Measurements from ENCODE around the gene GPC6.

GPC6 gene

GRCh38 chr13:93230261-93230855 lies 3.8 kb downstream of the GPC6 start:
- in situ Hi-C loops (cut with HindIII; ENCODE audit: low sequenced_read_pairs) = no loop called here

DNA sequence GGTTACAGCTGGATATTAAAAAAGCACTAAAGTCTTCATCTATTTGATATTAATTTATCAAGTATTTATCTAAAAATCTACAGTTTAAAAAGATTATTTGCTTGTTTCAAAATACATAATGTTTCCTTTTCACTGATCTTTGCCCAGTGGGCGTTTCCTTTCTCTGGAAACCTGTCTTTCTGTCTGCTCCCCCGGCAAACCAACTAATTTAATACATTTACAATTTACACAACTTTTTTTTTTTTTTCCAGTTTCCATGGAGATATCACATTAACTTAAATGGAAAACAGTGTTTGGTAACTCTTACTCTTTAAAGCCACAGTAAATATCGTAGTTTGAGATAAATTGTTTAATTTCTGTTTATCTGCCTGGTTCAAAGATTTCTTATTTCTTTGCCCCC lies 5.3 kb downstream of the GPC6 start:
- in situ Hi-C loops (cut with HindIII; ENCODE audit: low sequenced_read_pairs) = no loop called here

DNA sequence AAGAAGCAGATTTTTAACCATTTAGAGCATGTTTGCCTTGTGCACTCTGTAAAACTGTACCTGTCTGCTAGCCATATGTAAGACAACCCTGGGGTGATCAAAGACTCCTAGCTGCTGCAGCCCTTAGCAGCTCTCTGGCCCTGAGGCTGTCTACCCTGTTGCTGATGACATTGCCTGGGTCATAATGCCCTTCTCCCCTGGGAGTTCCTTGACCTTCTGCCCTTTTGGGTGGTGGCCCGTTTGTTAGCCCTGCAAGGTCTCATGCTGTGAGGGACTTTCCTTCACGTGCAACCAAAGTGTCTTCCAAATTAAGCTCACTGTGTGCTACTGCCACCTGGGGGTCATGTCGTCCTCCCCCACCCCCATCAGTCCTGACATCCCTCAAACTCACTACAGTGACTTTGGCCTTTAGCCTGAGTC lies 7.4 kb downstream of the GPC6 start:
- in situ Hi-C loops (cut with HindIII; ENCODE audit: low sequenced_read_pairs) = no loop called here

GRCh38 chr13:93234459-93234858 lies 7.9 kb downstream of the GPC6 start:
- in situ Hi-C loops (cut with HindIII; ENCODE audit: low sequenced_read_pairs) = no loop called here

GRCh38 chr13:93235258-93236015 lies 8.8 kb downstream of the GPC6 start:
- in situ Hi-C loops (cut with HindIII; ENCODE audit: low sequenced_read_pairs) = no loop called here

- in situ Hi-C loops (cut with HindIII; ENCODE audit: low sequenced_read_pairs) = no loop called here
Observed at GRCh38 chr13:93238711-93239110, 12.1 kb downstream of the GPC6 start.

DNA sequence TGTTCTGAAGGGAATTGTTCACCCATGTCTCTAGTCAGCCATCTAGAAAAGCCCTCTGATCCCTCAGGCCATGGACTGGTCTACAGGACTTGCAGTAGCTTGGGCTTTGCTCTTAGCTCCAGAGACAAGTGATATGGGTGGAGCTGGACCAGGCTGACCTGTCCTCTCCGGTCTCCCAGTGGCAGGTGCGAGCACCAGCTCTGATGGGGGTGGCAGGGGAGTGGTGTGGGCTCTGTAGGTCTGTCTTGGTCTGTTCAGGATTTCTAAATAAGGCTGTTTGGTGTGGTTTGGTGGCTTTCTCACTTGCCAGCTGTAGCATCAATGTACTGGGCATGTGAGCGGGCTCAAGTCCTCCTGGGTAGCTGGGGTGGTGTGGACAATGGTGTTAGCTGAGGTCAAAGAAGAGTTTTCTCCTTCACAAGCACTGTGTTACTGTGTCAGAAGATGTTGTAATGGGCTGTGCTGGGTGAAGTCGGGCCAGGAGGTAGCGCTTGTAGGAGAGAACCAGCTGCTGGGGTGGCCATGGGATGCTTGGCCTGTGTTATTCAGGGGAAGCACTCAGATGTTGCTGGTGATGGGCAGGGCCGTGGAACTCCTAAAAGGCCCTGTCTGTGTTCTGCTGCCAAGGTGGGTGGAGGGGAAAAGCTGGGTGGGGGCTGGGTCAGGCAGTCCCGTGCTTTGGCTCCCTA lies 16.9 kb downstream of the GPC6 start:
- in situ Hi-C loops (cut with HindIII; ENCODE audit: low sequenced_read_pairs) = no loop called here

GRCh38 chr13:93244141-93244917 lies 17.7 kb downstream of the GPC6 start:
- in situ Hi-C loops (cut with HindIII; ENCODE audit: low sequenced_read_pairs) = no loop called here

DNA sequence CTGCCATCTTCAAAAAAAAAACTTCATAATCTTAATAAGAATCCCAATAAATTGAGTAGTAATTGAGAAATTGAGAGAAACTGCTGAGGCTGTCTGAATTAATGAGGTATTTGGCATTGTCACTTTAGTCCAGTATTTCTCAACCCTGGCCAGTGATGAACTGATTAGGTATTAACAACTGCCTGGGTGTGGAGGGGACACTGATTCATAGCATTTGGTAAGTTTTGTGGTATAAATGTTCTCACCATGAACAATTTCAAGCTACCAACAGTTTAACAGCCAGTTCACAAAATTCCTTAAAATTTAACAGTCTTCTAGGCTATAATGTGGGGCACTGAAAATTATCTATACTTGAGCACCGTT lies 18.3 kb downstream of the GPC6 start:
- in situ Hi-C loops (cut with HindIII; ENCODE audit: low sequenced_read_pairs) = no loop called here

DNA sequence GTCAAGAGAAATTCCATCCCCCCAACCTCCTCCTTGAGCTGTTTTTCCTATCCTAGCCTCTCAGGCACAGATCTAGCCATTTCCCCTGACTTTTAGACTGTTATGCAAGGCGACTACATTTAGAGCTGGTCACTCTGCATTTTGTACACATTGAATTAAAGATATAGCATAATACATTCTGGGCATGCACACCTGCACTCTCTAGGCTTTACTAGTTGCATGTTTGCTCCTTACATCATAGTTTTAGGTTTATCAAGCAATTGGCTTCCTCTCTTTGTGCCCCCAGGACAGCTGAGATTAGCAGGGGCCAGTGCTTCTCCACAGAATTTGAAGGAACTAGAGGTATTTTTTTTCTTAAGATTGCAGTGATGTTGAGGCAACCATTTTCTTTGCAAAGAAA lies 19.5 kb downstream of the GPC6 start:
- in situ Hi-C loops (cut with HindIII; ENCODE audit: low sequenced_read_pairs) = no loop called here

DNA sequence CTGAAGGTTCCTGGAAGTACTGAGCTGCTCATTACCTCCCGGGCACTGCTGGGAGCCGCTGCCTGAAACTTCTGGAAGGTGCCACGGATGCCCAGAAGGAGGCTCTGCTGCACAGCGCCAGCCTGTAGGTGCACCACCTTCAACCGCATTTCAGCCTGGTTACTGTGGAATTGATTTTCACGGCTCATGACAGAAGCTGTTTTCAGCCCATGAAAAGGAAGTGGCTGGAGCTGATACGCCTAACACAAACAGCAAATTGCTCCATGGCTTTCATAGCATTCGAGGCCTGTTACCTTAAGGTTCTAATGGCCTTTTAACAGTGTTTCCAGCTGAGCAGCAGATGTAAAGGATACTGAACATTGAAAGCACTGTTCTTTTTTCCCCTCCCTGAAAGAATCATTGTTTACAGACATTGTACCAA lies 22.0 kb downstream of the GPC6 start:
- in situ Hi-C loops (cut with HindIII; ENCODE audit: low sequenced_read_pairs) = no loop called here

GRCh38 chr13:93249364-93250306 lies 23.0 kb downstream of the GPC6 start:
- in situ Hi-C loops (cut with HindIII; ENCODE audit: low sequenced_read_pairs) = no loop called here

- in situ Hi-C loops (cut with HindIII; ENCODE audit: low sequenced_read_pairs) = no loop called here
Observed at GRCh38 chr13:93254775-93255174, 28.2 kb downstream of the GPC6 start.

DNA sequence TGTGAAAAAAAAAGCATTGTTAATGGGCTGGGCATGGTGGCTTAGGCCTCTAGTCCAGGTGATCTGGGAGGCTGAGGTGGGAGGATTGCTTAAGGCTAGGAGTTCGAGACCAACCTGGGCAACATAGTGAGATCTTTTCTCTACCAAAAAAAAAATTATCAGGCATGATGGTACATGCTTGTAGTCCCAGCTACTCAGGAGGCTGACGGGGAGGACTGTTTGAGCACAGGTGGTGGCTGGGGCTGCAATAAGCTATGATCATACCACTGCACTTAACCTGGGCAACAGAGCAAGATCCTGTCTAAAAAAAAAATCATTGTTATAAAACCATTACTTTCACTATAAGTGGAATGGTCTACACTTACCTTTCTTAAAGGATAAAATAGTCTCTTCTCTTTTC lies 30.4 kb downstream of the GPC6 start:
- in situ Hi-C loops (cut with HindIII; ENCODE audit: low sequenced_read_pairs) = no loop called here

GRCh38 chr13:93259527-93260080 lies 33.0 kb downstream of the GPC6 start:
- in situ Hi-C loops (cut with HindIII; ENCODE audit: low sequenced_read_pairs) = no loop called here

GRCh38 chr13:93260591-93260990 lies 34.0 kb downstream of the GPC6 start:
- in situ Hi-C loops (cut with HindIII; ENCODE audit: low sequenced_read_pairs) = no loop called here

GRCh38 chr13:93262729-93263345 lies 36.2 kb downstream of the GPC6 start:
- in situ Hi-C loops (cut with HindIII; ENCODE audit: low sequenced_read_pairs) = no loop called here

- in situ Hi-C loops (cut with HindIII; ENCODE audit: low sequenced_read_pairs) = no loop called here
Observed at GRCh38 chr13:93264876-93265275, 38.3 kb downstream of the GPC6 start.

GRCh38 chr13:93265800-93266199 lies 39.2 kb downstream of the GPC6 start:
- in situ Hi-C loops (cut with HindIII; ENCODE audit: low sequenced_read_pairs) = no loop called here

- in situ Hi-C loops (cut with HindIII; ENCODE audit: low sequenced_read_pairs) = no loop called here
Observed at GRCh38 chr13:93266681-93267080, 40.1 kb downstream of the GPC6 start.
